Left forelimb (tissue), 1 donor: ENCODE data around the gene PBXIP1.

Experiments used
- DNase-seq: peaks from one replicate; pipeline ENCODE4 v3.0.0-alpha.2; 2018; ENCODE audit warnings: low spot score

The PBXIP1 gene

GRCh38 chr1:154895798-154896197 is 60.1 kb downstream of the PBXIP1 start:
- DNase-seq, result no peak
